Thymus (tissue), 11 donors: ENCODE measurements around the gene DCAKD. TPM values are rescaled to one million over a fixed set of nuclear protein-coding genes. Genes with fewer than 3 reads are reported as not detected.
"Not testable (repeated sequence)": the region's sequence is repeated elsewhere in the genome, so short reads cannot be mapped to it uniquely, and the experiment has no call there.

Experiments used
- DNase-seq, 9 donors: peaks; one replicate each; pipeline ENCODE4 v3.0.0-alpha.2; 2013; ENCODE audit warnings: low spot score in 9 of 9, low read depth in 6 of 9, missing footprints in 1 of 9
- H3K27ac ChIP-seq, 2 donors: one replicate each; pipeline ENCODE4 v1.5.1; 2013; ENCODE audit warnings: control low read depth in 1 of 2, low read depth in 1 of 2, low read length in 1 of 2, mild to moderate bottlenecking in 1 of 2, moderate library complexity in 1 of 2
- H3K27me3 ChIP-seq, 2 donors: one replicate each; pipeline ENCODE4 v1.5.1; 2013; ENCODE audit warnings: low read length in 1 of 2; ENCODE audit not compliant: control insufficient read depth in 2 of 2, insufficient read depth in 1 of 2
- H3K36me3 ChIP-seq, 2 donors: one replicate each; pipeline ENCODE4 v1.5.1; 2013; ENCODE audit warnings: low read length in 1 of 2, mild to moderate bottlenecking in 1 of 2, moderate library complexity in 1 of 2; ENCODE audit not compliant: control insufficient read depth in 2 of 2, insufficient read depth in 2 of 2
- H3K4me1 ChIP-seq, 2 donors: one replicate each; pipeline ENCODE4 v1.5.1; 2013; ENCODE audit warnings: low read length in 2 of 2; ENCODE audit not compliant: control insufficient read depth in 2 of 2, insufficient read depth in 2 of 2
- H3K4me3 ChIP-seq, 2 donors: one replicate each; pipeline ENCODE4 v1.5.1; 2013; ENCODE audit warnings: low read length in 2 of 2, control low read depth in 1 of 2, mild to moderate bottlenecking in 1 of 2
- H3K9me3 ChIP-seq, 2 donors: one replicate each; pipeline ENCODE4 v1.5.1; 2013; ENCODE audit warnings: low read length in 1 of 2, mild to moderate bottlenecking in 1 of 2; ENCODE audit not compliant: control insufficient read depth in 2 of 2, insufficient read depth in 1 of 2
- WGBS: extraction: QIAGEN DNeasy Blood & Tissue Kit; methylation state at CpG from one replicate; pipeline ENCODE4 v1.1.7; 2013; 5-methylcytosine and 5-hydroxymethylcytosine counted together
- polyA plus RNA-seq: library from polyadenylated mRNA; stranded (reverse); fragments of 200-250 nt; gene quantifications from one replicate; pipeline ENCODE4 v1.2.3, GENCODE V29; 2013
- total RNA-seq: library from RNA; stranded (reverse); fragments of 120-200 nt; gene quantifications from one replicate; pipeline ENCODE4 v1.2.4, GENCODE V29; 2013
- donor health status: healthy.

The DCAKD gene
- total and polyA plus RNA-seq, 2 donors: 24.7 to 26.7 TPM

- Histone ChIP-seq H3K9me3 (no peaks in the 10 kb centered on the region), H3K36me3 (no peaks in the 10 kb centered on the region), H3K27me3 (no peaks in the 10 kb centered on the region), H3K27ac (peak overlapping the region; percentile 86), H3K4me1 (peaks cover 9 to 21% of the 10 kb centered on the region in 2 donors), H3K4me3 (peak overlapping the region; percentile 55 to 59)
- WGBS: 16% methylated on average over 36 of the region's 36 CpGs
- DNase-seq: peak in 7 of 9 donors; percentile 11 to 69 (median 25)
Measured at GRCh38 chr17:45052052-45052772, 780 bp upstream of the DCAKD start.

- not testable (repeated sequence) for DNase-seq, H3K9me3 ChIP-seq, H3K27me3 ChIP-seq, H3K36me3 ChIP-seq, H3K27ac ChIP-seq
- Histone ChIP-seq H3K4me1 (peaks cover 9 to 21% of the 10 kb centered on the region in 2 donors), H3K4me3 (peak overlapping the region; percentile 59 to 86)
- WGBS: 4% methylated on average over 4 of the region's 54 CpGs
Measured at GRCh38 chr17:45051720-45052051, 254 bp upstream of the DCAKD start.

- WGBS: 7% methylated on average over 14 of the region's 14 CpGs
- H3K27me3 ChIP-seq: no peaks in the 10 kb centered on the region
Measured at GRCh38 chr17:45050481-45051059, 862 bp downstream of the DCAKD start.

GRCh38 chr17:45048795-45049563 is 2.5 kb downstream of the DCAKD start:
- no peaks in the 10 kb centered on the region for H3K27me3 ChIP-seq
- H3K9me3 ChIP-seq: no peaks in the 10 kb centered on the region
- no peak overlapping the region for H3K4me3 ChIP-seq
- H3K36me3 ChIP-seq: peaks cover 4% of the 10 kb centered on the region in 2 donors
- no peak for DNase-seq
- WGBS: 97% methylated on average over 8 of the region's 8 CpGs
- no peak overlapping the region for H3K27ac ChIP-seq
- peaks cover 9 to 21% of the 10 kb centered on the region in 2 donors for H3K4me1 ChIP-seq

More at GRCh38 chr17:45050481-45051059, 862 bp downstream of the DCAKD start:
- Histone ChIP-seq H3K27ac (peak overlapping the region; percentile 93 to 97), H3K4me3 (peak overlapping the region; percentile 71 to 86), H3K36me3 (peaks cover 4% of the 10 kb centered on the region in 2 donors), H3K4me1 (peaks cover 9 to 21% of the 10 kb centered on the region in 2 donors), H3K9me3 (no peaks in the 10 kb centered on the region)
- DNase-seq: peak in 8 of 9 donors; percentile 9 to 62 (median 29)

GRCh38 chr17:45046537-45047125 is 4.8 kb downstream of the DCAKD start:
- H3K36me3 ChIP-seq: peaks cover 7 to 15% of the 10 kb centered on the region in 2 donors
- H3K4me1 ChIP-seq: peaks cover 9 to 14% of the 10 kb centered on the region in 2 donors
- peak overlapping the region in 1 of 2 donors; percentile 14 for H3K27ac ChIP-seq
- no peak overlapping the region for H3K4me3 ChIP-seq
- no peak for DNase-seq
- no peaks in the 10 kb centered on the region for H3K27me3 ChIP-seq
- WGBS: 96% methylated on average over 9 of the region's 9 CpGs
- H3K9me3 ChIP-seq: no peaks in the 10 kb centered on the region

- DNase-seq: no peak
- H3K4me3 ChIP-seq: no peak overlapping the region
- no peaks in the 10 kb centered on the region for H3K9me3 ChIP-seq
- 92% methylated on average over 18 of the region's 18 CpGs for WGBS
- H3K27ac ChIP-seq: peak overlapping the region in 1 of 2 donors; percentile 36
- H3K27me3 ChIP-seq: no peaks in the 10 kb centered on the region
- H3K4me1 ChIP-seq: peaks cover 2 to 3% of the 10 kb centered on the region in 2 donors
- peaks cover 13 to 15% of the 10 kb centered on the region in 2 donors for H3K36me3 ChIP-seq
Measured at GRCh38 chr17:45043813-45044540, 7.5 kb downstream of the DCAKD start.

- 96% methylated on average over 11 of the region's 11 CpGs for WGBS
- H3K27me3 ChIP-seq: no peaks in the 10 kb centered on the region
- no peak overlapping the region for H3K27ac ChIP-seq
- H3K4me3 ChIP-seq: no peak overlapping the region
- no peaks in the 10 kb centered on the region for H3K9me3 ChIP-seq
- H3K36me3 ChIP-seq: peaks cover 15 to 17% of the 10 kb centered on the region in 2 donors
- no peaks in the 10 kb centered on the region for H3K4me1 ChIP-seq
- DNase-seq: no peak
Measured at GRCh38 chr17:45042346-45043120, 8.9 kb downstream of the DCAKD start.

GRCh38 chr17:45040459-45040858 is 11.0 kb downstream of the DCAKD start:
- DNase-seq: no peak
- no peaks in the 10 kb centered on the region for H3K27me3 ChIP-seq
- no peak overlapping the region for H3K27ac ChIP-seq
- peaks cover 13 to 16% of the 10 kb centered on the region in 2 donors for H3K36me3 ChIP-seq
- H3K4me3 ChIP-seq: no peak overlapping the region
- WGBS: 97% methylated on average over 4 of the region's 4 CpGs
- no peaks in the 10 kb centered on the region for H3K9me3 ChIP-seq
- no peaks in the 10 kb centered on the region for H3K4me1 ChIP-seq
